Stimulated activated CD4-positive, alpha-beta T cell treated with anti-CD3 and anti-CD28 coated beads, Interleukin-1b, Interleukin-23, amount 100 ng/mL, for 4 hours (primary cell): Measurements from ENCODE around the gene NEUROG1.
"Not testable (repeated sequence)": the region's sequence is repeated elsewhere in the genome, so short reads cannot be mapped to it uniquely, and the experiment has no call there.

Experiments used
- DNase-seq, 2 donors: peaks; one replicate each; pipeline ENCODE4 v3.0.0-alpha.2; 2020; ENCODE audit warnings: low read depth in 2 of 2

The NEUROG1 gene

DNA sequence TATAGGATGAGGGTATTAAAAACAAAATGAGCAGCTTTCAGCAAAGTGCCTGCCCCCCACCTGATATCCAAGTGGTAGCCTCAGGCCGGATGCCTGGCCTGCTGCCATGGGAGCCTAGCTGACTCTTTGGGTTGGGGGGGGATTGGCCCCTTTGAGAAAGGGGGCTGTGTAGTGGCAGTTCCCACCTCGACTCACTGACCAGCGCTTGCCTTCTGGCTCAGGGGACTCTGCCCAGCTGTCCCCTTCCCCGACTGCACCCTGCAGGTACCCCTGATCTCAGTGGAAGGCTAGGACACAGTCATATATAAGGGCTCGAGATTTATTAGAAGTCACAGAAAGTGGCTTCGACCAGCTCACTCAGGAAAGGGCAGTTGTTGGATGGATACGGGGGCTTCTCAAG is 1.5 kb upstream of the NEUROG1 start:
- DNase-seq: no peak

DNA sequence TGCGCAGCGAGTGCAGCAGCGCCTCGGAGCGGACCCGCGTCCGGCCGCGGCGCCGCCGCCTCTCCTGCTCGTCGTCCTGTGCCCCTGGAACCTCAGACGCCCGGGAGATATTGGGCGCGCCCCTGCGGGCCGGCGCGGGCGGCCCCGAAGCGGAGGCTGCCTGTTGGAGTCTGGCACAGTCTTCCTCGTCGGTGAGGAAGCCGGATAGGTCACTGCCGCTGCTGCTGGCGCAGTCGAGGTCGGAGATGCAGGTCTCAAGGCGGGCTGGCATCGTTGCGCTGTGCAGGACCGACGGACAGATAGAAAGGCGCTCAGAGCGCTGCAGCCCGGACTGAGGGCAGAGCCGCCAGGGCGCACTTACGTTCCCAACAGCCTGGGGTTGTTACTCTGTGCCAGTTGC is 344 bp downstream of the NEUROG1 start:
- no peak for DNase-seq

DNA sequence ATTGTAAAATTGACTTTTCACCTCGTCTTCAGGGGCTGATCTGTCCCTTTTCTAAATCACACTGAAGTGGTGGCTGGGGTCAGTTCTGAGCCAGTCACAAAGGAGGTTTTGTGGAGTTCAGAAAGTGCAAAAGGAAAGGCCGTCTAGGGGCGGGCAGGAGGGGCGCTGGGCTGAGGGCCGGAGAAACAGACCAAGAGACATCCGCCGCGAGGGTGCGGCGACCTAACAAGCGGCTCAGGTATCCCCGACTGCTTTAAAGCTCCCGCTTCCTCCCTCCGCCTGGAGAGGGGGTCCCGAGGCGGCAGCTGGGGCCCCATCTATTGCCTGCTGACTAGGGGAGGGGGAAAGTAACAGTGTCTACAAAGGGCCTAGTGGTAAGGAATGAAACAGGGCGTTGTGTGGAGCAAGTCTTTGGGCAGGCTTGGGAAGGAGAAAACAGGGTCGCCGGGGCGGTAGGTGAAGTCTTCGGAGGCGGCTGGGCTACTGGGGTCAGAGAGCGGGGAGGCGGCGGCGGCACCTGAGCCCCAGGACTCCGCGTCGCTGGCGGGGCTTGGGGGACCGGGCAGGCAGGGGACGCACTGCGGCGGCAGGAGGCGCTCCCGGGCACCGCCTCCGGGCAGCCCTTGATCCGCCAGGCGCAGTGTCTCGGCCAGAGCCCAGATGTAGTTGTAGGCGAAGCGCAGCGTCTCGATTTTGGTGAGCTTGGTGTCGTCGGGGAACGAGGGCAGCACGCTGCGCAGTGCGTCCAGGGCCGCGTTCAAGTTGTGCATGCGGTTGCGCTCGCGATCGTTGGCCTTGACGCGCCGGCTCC is 950 bp downstream of the NEUROG1 start:
- DNase-seq: no peak

GRCh38 chr5:135533794-135534193 is 2.0 kb downstream of the NEUROG1 start:
- no peak for DNase-seq

DNA sequence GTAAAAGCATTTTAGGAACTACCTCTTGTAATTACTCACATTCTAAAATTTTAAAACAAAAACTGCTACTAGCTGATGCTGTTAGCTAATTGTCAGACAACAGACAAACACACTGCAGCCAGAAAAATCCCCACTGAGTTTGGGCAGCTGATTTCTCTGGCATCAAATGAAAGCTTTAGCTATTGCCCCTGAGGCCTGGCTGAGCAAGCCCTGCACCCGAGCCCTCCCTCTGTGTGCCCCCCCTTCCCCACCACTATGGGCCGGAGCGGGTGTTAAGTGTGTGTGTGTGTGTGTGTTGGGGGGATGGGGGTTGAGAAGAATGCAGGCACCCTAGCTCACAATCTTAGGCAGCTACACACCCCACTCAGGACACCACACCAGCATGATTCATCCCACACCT is 2.4 kb downstream of the NEUROG1 start:
- DNase-seq: no peak

DNA sequence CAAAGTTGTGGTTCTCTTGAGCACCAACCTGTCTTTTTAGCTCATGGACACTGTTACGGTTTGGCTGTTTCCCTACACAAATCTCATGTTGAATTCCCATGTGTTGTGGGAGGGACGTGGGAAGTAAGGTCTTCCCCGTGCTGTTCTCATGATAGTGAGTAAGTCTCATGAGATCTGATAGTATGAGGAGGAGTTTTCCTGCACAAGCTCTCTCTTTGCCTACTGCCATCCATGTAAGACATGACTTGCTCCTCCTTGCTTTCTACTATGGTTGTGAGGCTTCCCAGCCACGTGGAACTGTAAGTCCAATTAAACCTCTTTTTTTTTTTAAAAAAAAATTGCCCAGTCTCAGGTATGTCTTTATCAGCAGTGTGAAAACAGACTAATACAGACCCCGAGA is 6.2 kb downstream of the NEUROG1 start:
- DNase-seq: not testable (repeated sequence)

GRCh38 chr5:135526924-135527323 is 8.8 kb downstream of the NEUROG1 start:
- no peak for DNase-seq

GRCh38 chr5:135521964-135522363 is 13.8 kb downstream of the NEUROG1 start:
- no peak for DNase-seq

DNA sequence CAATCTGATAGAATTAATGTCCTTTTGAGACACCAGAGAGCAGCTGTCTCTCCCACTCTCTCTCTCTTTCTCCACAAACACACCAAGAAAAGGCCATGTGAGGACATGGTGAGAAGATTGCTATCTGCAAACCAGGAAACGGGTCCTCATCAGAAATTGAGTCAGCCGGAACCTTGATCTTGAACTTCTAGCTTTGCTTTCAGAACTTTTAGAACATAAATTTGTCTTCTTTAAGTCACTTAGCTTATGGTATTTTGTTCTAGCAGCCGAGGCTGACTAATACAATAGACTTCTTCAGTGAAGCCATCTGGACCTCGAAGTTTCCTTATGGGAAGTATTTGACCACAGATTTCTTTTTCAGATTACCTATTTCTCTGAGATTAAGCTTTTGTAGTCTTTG is 18.1 kb downstream of the NEUROG1 start:
- DNase-seq: no peak

- no peak for DNase-seq
Observed at GRCh38 chr5:135514116-135514515, 21.6 kb downstream of the NEUROG1 start.

- no peak for DNase-seq
Observed at GRCh38 chr5:135511761-135512575, 23.8 kb downstream of the NEUROG1 start.

GRCh38 chr5:135509995-135510394 is 25.8 kb downstream of the NEUROG1 start:
- no peak for DNase-seq

- no peak for DNase-seq
Observed at GRCh38 chr5:135508496-135509005, 27.2 kb downstream of the NEUROG1 start.

DNA sequence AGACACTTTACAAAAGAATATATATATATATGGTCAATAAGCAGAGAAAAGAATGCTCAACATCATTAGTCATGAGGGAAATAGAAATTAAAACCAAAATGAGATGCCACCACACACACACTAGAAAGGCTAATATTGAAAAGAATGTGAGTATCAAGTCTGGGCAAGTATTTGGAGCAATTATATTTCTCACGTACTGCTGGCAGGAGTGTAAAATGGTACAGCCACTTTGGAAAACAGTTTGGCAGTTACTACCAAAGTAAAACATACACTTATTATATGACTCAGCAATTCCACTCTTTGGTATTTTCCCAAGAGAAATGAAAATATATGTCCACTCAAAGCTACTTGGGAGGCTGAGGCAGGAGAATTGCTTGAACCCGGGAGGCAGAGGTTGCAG is 29.8 kb downstream of the NEUROG1 start:
- no peak for DNase-seq

- no peak for DNase-seq
Observed at GRCh38 chr5:135504376-135504775, 31.4 kb downstream of the NEUROG1 start.

GRCh38 chr5:135503871-135504270 is 31.9 kb downstream of the NEUROG1 start:
- DNase-seq: no peak

- DNase-seq: no peak
Observed at GRCh38 chr5:135502836-135503520, 32.8 kb downstream of the NEUROG1 start.

DNA sequence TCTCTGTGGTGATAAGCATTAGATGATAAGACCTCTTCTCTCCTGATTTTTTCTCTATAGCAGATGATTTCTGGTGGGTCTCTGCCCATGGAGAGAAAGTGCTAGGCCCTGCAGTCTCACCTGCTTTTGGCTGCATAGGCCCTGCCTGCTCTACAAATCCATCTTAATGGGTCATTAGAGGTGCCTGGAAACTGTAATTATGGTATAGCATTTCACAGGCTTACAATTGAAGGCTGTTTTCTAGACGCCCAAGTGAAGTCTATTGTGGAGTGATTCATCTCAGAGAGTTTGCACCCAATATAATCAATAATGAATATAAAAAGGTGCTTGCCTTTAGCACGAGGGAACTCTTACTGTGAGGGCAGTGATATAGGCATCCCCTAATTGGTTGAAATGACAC is 33.8 kb downstream of the NEUROG1 start:
- no peak for DNase-seq

GRCh38 chr5:135498637-135498995 is 37.1 kb downstream of the NEUROG1 start:
- DNase-seq: no peak

DNA sequence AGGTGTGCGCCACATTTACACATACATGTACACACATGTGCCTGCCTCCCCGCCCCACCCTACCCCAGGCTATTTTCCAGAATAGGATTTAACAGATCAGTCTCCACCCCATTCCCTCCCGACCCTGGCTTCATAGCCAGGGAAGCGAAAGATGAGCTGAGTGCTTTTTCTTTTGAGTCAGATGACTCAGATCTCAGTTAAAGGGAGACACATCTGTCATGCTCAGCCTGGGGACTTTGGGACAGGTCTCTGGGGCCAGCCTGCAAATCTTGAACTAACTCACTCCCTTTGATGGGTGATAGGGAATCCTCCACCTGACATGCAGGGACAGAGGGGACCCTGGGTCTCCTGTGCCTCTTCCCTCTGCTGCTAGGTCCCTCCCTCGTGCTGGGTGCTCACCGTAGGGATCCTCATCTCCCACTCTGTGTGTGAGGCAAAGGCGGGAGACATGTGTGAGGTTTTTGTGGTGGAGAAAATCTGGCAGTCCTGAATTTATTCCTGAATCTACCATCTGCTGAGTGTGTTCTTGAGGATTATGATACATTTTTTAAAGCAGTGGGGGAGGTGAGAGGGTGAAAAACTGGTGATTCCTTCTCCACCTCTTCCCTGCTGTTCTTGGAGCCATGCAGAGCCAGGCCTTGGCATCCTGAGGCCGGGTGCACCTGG is 37.7 kb downstream of the NEUROG1 start:
- DNase-seq: no peak

DNA sequence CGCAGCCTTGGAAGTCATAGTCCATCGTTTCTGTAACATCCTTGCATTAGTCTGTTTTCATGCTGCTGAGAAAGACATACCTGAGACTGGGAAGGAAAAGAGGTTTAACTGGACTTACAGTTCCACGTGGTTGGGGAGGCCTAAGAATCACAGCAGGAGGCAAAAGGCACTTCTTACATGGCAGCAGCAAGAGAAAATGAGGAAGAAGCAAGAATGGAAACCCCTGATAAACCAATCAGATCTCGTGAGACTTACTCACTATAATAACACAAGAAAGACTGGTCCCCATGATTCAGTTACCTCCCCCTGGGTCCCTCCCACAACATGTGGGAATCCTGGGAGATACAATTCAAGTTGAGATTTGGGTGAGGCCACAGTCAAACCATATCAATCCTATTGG is 40.2 kb downstream of the NEUROG1 start:
- not testable (repeated sequence) for DNase-seq

- DNase-seq: no peak
Observed at GRCh38 chr5:135494196-135494595, 41.6 kb downstream of the NEUROG1 start.
